KMS-11 (cell line): Measurements from ENCODE around the gene F3.
A peak's percentile ranks its signal among the peaks of the same experiment; 100 is the strongest.

Source experiments
- H2AFZ ChIP-seq: fragments of 200-600 bp; sonication (generic); 2 replicates; pipeline ENCODE4 v1.6.1; 2016; ENCODE audit warnings: antibody characterized with exemption, mixed run types, low read depth
- H3K27ac ChIP-seq: fragments of 200-600 bp; sonication (generic); 2 replicates; pipeline ENCODE4 v1.6.1; 2016; ENCODE audit warnings: mild to moderate bottlenecking, mixed run types
- H3K27me3 ChIP-seq: fragments of 200-600 bp; sonication (generic); 2 replicates; pipeline ENCODE4 v1.6.1; 2017; ENCODE audit warnings: mild to moderate bottlenecking, low read depth, mixed run types, moderate library complexity; ENCODE audit not compliant: insufficient read depth
- H3K36me3 ChIP-seq: fragments of 200-600 bp; sonication (generic); 2 replicates; pipeline ENCODE4 v1.6.1; 2017; ENCODE audit warnings: mild to moderate bottlenecking, mixed run types; ENCODE audit not compliant: insufficient read depth
- H3K4me1 ChIP-seq: fragments of 200-600 bp; sonication (generic); 2 replicates; pipeline ENCODE4 v1.6.1; 2016; ENCODE audit warnings: mild to moderate bottlenecking, low read depth, mixed run types; ENCODE audit not compliant: poor library complexity, severe bottlenecking
- H3K4me2 ChIP-seq: fragments of 200-600 bp; sonication (generic); 2 replicates; pipeline ENCODE4 v1.7.0; 2016; ENCODE audit warnings: mild to moderate bottlenecking, mixed run types
- H3K4me3 ChIP-seq: fragments of 200-600 bp; sonication (generic); IDR thresholded peaks from 2 replicates; pipeline ENCODE4 v1.6.1; 2017; ENCODE audit warnings: low read depth, low read length, mixed read lengths; ENCODE audit not compliant: insufficient read depth
- H3K79me2 ChIP-seq: fragments of 200-600 bp; sonication (generic); 2 replicates; pipeline ENCODE4 v1.6.1; 2016; ENCODE audit warnings: low read depth, mixed run types; ENCODE audit not compliant: insufficient read depth
- H3K9ac ChIP-seq: fragments of 200-600 bp; sonication (generic); 2 replicates; pipeline ENCODE4 v1.6.1; 2016; ENCODE audit warnings: mild to moderate bottlenecking, mixed run types
- H4K20me1 ChIP-seq: fragments of 200-600 bp; sonication (generic); 2 replicates; pipeline ENCODE4 v1.6.1; 2016; ENCODE audit warnings: mild to moderate bottlenecking, mixed run types; ENCODE audit not compliant: insufficient read depth
- CTCF ChIP-seq: fragments of 200-600 bp; sonication (generic); conservative IDR thresholded peaks from 2 replicates; pipeline ENCODE4 v1.6.1; 2017; ENCODE audit warnings: low read depth, mild to moderate bottlenecking, antibody characterized with exemption, low read length, moderate library complexity, mixed read lengths

F3 gene

GRCh38 chr1:94540440-94541245 lies 916 bp downstream of the F3 start:
- peak overlapping the region; percentile 75 for H2AFZ ChIP-seq
- H3K79me2 ChIP-seq, result no peaks in the 10 kb centered on the region
- no peaks in the 10 kb centered on the region for H4K20me1 ChIP-seq
- H3K9ac ChIP-seq, result no peak overlapping the region
- no peaks in the 10 kb centered on the region for H3K4me1 ChIP-seq
- TF ChIP-seq CTCF, result no peak
- H3K36me3 ChIP-seq, result no peaks in the 10 kb centered on the region
- peak overlapping the region; percentile 39; the same call in 1 of the 2 replicates for H3K4me2 ChIP-seq
- H3K27me3 ChIP-seq, result no peaks in the 10 kb centered on the region
- no peak overlapping the region for H3K4me3 ChIP-seq
- no peak overlapping the region for H3K27ac ChIP-seq

GRCh38 chr1:94539496-94539895 lies 2.1 kb downstream of the F3 start:
- no peak overlapping the region for H3K4me3 ChIP-seq

GRCh38 chr1:94538243-94538827 lies 3.2 kb downstream of the F3 start:
- Histone ChIP-seq H3K27me3 (no peaks in the 10 kb centered on the region), H3K4me1 (no peaks in the 10 kb centered on the region), H3K27ac (no peak overlapping the region), H2AFZ (no peak overlapping the region), H3K36me3 (no peaks in the 10 kb centered on the region), H3K9ac (no peak overlapping the region), H3K4me3 (no peak overlapping the region), H4K20me1 (no peaks in the 10 kb centered on the region), H3K4me2 (no peak overlapping the region), H3K79me2 (no peaks in the 10 kb centered on the region)
- TF ChIP-seq CTCF, result no peak

More at GRCh38 chr1:94539496-94539895, 2.1 kb downstream of the F3 start:
- Histone ChIP-seq H3K79me2 (no peaks in the 10 kb centered on the region), H3K27ac (no peak overlapping the region), H3K4me2 (no peak overlapping the region), H4K20me1 (no peaks in the 10 kb centered on the region), H3K27me3 (no peaks in the 10 kb centered on the region), H2AFZ (no peak overlapping the region), H3K9ac (no peak overlapping the region), H3K4me1 (no peaks in the 10 kb centered on the region), H3K36me3 (no peaks in the 10 kb centered on the region)
- TF ChIP-seq CTCF, result no peak

- Histone ChIP-seq H3K27me3 (no peaks in the 10 kb centered on the region), H2AFZ (no peak overlapping the region), H3K4me2 (no peak overlapping the region), H3K79me2 (no peaks in the 10 kb centered on the region), H3K36me3 (no peaks in the 10 kb centered on the region), H3K27ac (no peak overlapping the region), H4K20me1 (no peaks in the 10 kb centered on the region), H3K4me1 (no peaks in the 10 kb centered on the region), H3K9ac (no peak overlapping the region), H3K4me3 (no peak overlapping the region)
- TF ChIP-seq CTCF, result no peak
Measured at GRCh38 chr1:94537254-94537653, 4.3 kb downstream of the F3 start.
